Measurements from ENCODE around the gene OLFM4.

OLFM4 gene

GRCh38 chr13:53014495-53015443 is 13.8 kb upstream of the OLFM4 start:
- no peak for DNase-seq

- DNase-seq: no peak
These were observed 12.6 kb upstream of the OLFM4 start for GRCh38 chr13:53015971-53016370.

- DNase-seq: no peak
These were observed 11.1 kb upstream of the OLFM4 start for GRCh38 chr13:53017433-53017970.

- DNase-seq: no peak
These were observed 9.6 kb upstream of the OLFM4 start for GRCh38 chr13:53018690-53019647.

- no peak for DNase-seq
These were observed 7.8 kb upstream of the OLFM4 start for GRCh38 chr13:53020764-53021335.

GRCh38 chr13:53023246-53023645 is 5.4 kb upstream of the OLFM4 start:
- no peak for DNase-seq

- no peak for DNase-seq
These were observed 550 bp upstream of the OLFM4 start for GRCh38 chr13:53028063-53028462.

- no peak for DNase-seq
These were observed 4.2 kb downstream of the OLFM4 start for GRCh38 chr13:53032849-53033248.

GRCh38 chr13:53038993-53039392 is 10.4 kb downstream of the OLFM4 start:
- no peak for DNase-seq

GRCh38 chr13:53041968-53042516 is 13.4 kb downstream of the OLFM4 start:
- DNase-seq: no peak

- no peak for DNase-seq
These were observed 14.3 kb downstream of the OLFM4 start for GRCh38 chr13:53042877-53043276.

GRCh38 chr13:53043398-53043797 is 14.8 kb downstream of the OLFM4 start:
- no peak for DNase-seq

GRCh38 chr13:53045189-53045588 is 16.6 kb downstream of the OLFM4 start:
- peak; percentile 5 for DNase-seq

GRCh38 chr13:53048880-53049279 is 20.3 kb downstream of the OLFM4 start:
- no peak for DNase-seq

- DNase-seq: no peak
These were observed 21.5 kb downstream of the OLFM4 start for GRCh38 chr13:53050151-53050550.

GRCh38 chr13:53052675-53053074 is 24.1 kb downstream of the OLFM4 start:
- DNase-seq: peak; percentile 28

GRCh38 chr13:53054569-53054968 is 26.0 kb downstream of the OLFM4 start:
- DNase-seq: no peak

GRCh38 chr13:53058065-53058679 is 29.6 kb downstream of the OLFM4 start:
- DNase-seq: no peak

GRCh38 chr13:53060840-53061490 is 32.4 kb downstream of the OLFM4 start:
- no peak for DNase-seq

GRCh38 chr13:53064731-53065130 is 36.1 kb downstream of the OLFM4 start:
- DNase-seq: peak; percentile 76

- no peak for DNase-seq
These were observed 37.8 kb downstream of the OLFM4 start for GRCh38 chr13:53066411-53066810.
